Transverse colon (tissue), 4 donors: ENCODE measurements around the gene GOLGA2. TPM values are rescaled to one million over a fixed set of nuclear protein-coding genes. Genes with fewer than 3 reads are reported as not detected.

Experiments used
- DNase-seq: peaks from one replicate; pipeline ENCODE4 v3.0.0-alpha.2; 2019
- H3K27ac ChIP-seq, 4 donors: fragments of 200-600 bp; sonication (generic); 2 replicates each; pipeline ENCODE4 v1.5.1; 2016 to 2018; ENCODE audit warnings: inconsistent platforms in 4 of 4
- H3K27me3 ChIP-seq: fragments of 200-600 bp; sonication (generic); 2 replicates; pipeline ENCODE4 v1.5.1; 2017; ENCODE audit warnings: inconsistent platforms
- H3K36me3 ChIP-seq, 4 donors: fragments of 200-600 bp; sonication (generic); 2 replicates each; pipeline ENCODE4 v1.5.1; 2017 to 2019; ENCODE audit warnings: inconsistent platforms in 4 of 4
- H3K4me1 ChIP-seq, 4 donors: fragments of 200-600 bp; sonication (generic); 2 replicates each; pipeline ENCODE4 v1.5.1; 2017 to 2020; ENCODE audit warnings: inconsistent platforms in 4 of 4
- H3K4me3 ChIP-seq, 4 donors: fragments of 200-600 bp; sonication (generic); 1 replicate in 1 of 4; 2 replicates in 3 of 4; pipeline versions ENCODE4 v1.5.1 to v1.6.1; 2017 to 2019; ENCODE audit warnings: inconsistent platforms in 4 of 4
- H3K9me3 ChIP-seq, 2 donors: fragments of 200-600 bp; sonication (generic); 2 replicates each; pipeline ENCODE4 v1.5.1; 2017 to 2019; ENCODE audit warnings: inconsistent platforms in 2 of 2
- EP300 ChIP-seq: sonication (generic); formaldehyde crosslinking; IDR thresholded peaks from one replicate; pipeline ENCODE4 v1.6.1; 2017; ENCODE audit warnings: antibody characterized with exemption, low read depth
- POLR2A ChIP-seq: fragments of 450-650 bp; IDR thresholded peaks from one replicate; pipeline ENCODE4 v1.6.1; 2016; ENCODE audit warnings: antibody characterized with exemption, mild to moderate bottlenecking, moderate library complexity
- POLR2AphosphoS5 ChIP-seq, 3 donors: sonication (generic); formaldehyde crosslinking; IDR thresholded peaks; one replicate each; pipeline ENCODE4 v1.6.1; 2016; ENCODE audit warnings: antibody characterized with exemption in 3 of 3
- WGBS, 2 donors: methylation state at CpG; one replicate each; pipeline ENCODE4 v1.1.5; 2018; ENCODE audit warnings: low coverage in 1 of 2; 5-methylcytosine and 5-hydroxymethylcytosine counted together
- in situ Hi-C, 4 donors: fragments of 200-750 bp; cut with MboI; loops; one replicate each; pipeline versions ENCODE4 v1.15.0 to v1.15.1; 2017; ENCODE audit warnings: low sequenced_read_pairs in 3 of 4, low pct_ligation_motif_present in 1 of 4, low pct_unique_long_range_greater_than_20kb in 1 of 4
- intact Hi-C: fragments of 100-400 bp; cut with DNase I; formaldehyde crosslinking; loops from one replicate; pipeline ENCODE4 v1.15.1; 2023; ENCODE audit warnings: low total_unique reads
- total RNA-seq, 4 donors: library from RNA; depleted of rRNA; stranded (reverse); fragments of >200 nt; gene quantifications; one replicate each; pipeline ENCODE4 v1.1.0, GENCODE V29; 2016
- TF ChIP-seq, protein P1 (sequence below), 5 experiments: fragments of 200-600 bp in 3 of 5; fragments of 450-650 bp in 2 of 5; sonication (generic) in 3 of 5; IDR thresholded peaks; 1 replicate in 2 of 5; 2 replicates in 3 of 5; pipeline ENCODE4 v1.5.1; 2016 to 2017; ENCODE audit warnings: antibody characterized with exemption in 5 of 5, inconsistent platforms in 3 of 5, mild to moderate bottlenecking in 2 of 5, moderate library complexity in 1 of 5

Gene GOLGA2
- total RNA-seq, 4 donors from 2014 or later: 69.9 to 206 (median 75.5) TPM

- DNase-seq: no peak
- Histone ChIP-seq H3K27me3 (no peaks in the 10 kb centered on the region), H3K27ac (no peak overlapping the region), H3K36me3 (no peaks in the 10 kb centered on the region), H3K4me1 (peaks cover 4 to 12% (median 6%) of the 10 kb centered on the region in 4 donors), H3K9me3 (no peaks in the 10 kb centered on the region), H3K4me3 (no peak overlapping the region)
- in situ Hi-C loops: no loop called here
- intact Hi-C loops: no loop called here
- WGBS, 2 donors: 84 to 91% methylated on average over 4 to 9 of the region's 9 CpGs
- TF ChIP-seq POLR2AphosphoS5 (IDR thresholded peaks at IDR 0.05): no peak
- TF ChIP-seq POLR2A: no peak
- no peak for TF ChIP-seq EP300
- TF ChIP-seq, protein P1, sequence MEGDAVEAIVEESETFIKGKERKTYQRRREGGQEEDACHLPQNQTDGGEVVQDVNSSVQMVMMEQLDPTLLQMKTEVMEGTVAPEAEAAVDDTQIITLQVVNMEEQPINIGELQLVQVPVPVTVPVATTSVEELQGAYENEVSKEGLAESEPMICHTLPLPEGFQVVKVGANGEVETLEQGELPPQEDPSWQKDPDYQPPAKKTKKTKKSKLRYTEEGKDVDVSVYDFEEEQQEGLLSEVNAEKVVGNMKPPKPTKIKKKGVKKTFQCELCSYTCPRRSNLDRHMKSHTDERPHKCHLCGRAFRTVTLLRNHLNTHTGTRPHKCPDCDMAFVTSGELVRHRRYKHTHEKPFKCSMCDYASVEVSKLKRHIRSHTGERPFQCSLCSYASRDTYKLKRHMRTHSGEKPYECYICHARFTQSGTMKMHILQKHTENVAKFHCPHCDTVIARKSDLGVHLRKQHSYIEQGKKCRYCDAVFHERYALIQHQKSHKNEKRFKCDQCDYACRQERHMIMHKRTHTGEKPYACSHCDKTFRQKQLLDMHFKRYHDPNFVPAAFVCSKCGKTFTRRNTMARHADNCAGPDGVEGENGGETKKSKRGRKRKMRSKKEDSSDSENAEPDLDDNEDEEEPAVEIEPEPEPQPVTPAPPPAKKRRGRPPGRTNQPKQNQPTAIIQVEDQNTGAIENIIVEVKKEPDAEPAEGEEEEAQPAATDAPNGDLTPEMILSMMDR (IDR thresholded peaks at IDR 0.05): no peak
These were observed 56.0 kb downstream of the GOLGA2 start for GRCh38 chr9:128219831-128220230.

GRCh38 chr9:128218518-128219389 lies 57.1 kb downstream of the GOLGA2 start:
- TF ChIP-seq POLR2AphosphoS5 (IDR thresholded peaks at IDR 0.05) (peak in 1 of 3 donors; percentile 43), POLR2A (no peak), EP300 (no peak)
- TF ChIP-seq, protein P1 (IDR thresholded peaks at IDR 0.05): peak in 2 of 5 experiments; percentile 39 to 53
- DNase-seq: peak; percentile 98
- H3K36me3 ChIP-seq: no peaks in the 10 kb centered on the region
- peak overlapping the region in 3 of 4 donors; percentile 7 to 50 (median 19) for H3K27ac ChIP-seq
- intact Hi-C loops (no loop called here), in situ Hi-C loops (no loop called here)
- peak overlapping the region in 3 of 4 donors; percentile 15 to 40 (median 28) for H3K4me3 ChIP-seq
- no peaks in the 10 kb centered on the region for H3K27me3 ChIP-seq
- H3K4me1 ChIP-seq: peaks cover 4 to 12% (median 6%) of the 10 kb centered on the region in 4 donors
- no peaks in the 10 kb centered on the region for H3K9me3 ChIP-seq
- 21% methylated on average over 46 of the region's 47 CpGs; no CpG with 5 or more reads in 1 of the 2 donors for WGBS, 2 donors

- DNase-seq: no peak
- Histone ChIP-seq H3K9me3 (no peaks in the 10 kb centered on the region), H3K27me3 (no peaks in the 10 kb centered on the region), H3K27ac (peak overlapping the region in 3 of 4 donors; percentile 7 to 50 (median 19)), H3K36me3 (no peaks in the 10 kb centered on the region), H3K4me3 (peak overlapping the region in 3 of 4 donors; percentile 15 to 40 (median 28)), H3K4me1 (peaks cover 4 to 12% (median 6%) of the 10 kb centered on the region in 4 donors)
- intact Hi-C loops: no loop called here
- TF ChIP-seq POLR2A (no peak), POLR2AphosphoS5 (IDR thresholded peaks at IDR 0.05) (no peak), EP300 (no peak)
- TF ChIP-seq, protein P1 (IDR thresholded peaks at IDR 0.05): no peak
- 68% methylated on average over 11 of the region's 11 CpGs; no CpG with 5 or more reads in 1 of the 2 donors for WGBS, 2 donors
- in situ Hi-C loops: no loop called here
These were observed 57.7 kb downstream of the GOLGA2 start for GRCh38 chr9:128218172-128218517.

- in situ Hi-C loops: no loop called here
- Histone ChIP-seq H3K4me1 (peaks cover 4 to 12% (median 6%) of the 10 kb centered on the region in 4 donors), H3K27me3 (no peaks in the 10 kb centered on the region), H3K36me3 (no peaks in the 10 kb centered on the region), H3K27ac (no peak overlapping the region), H3K9me3 (no peaks in the 10 kb centered on the region), H3K4me3 (no peak overlapping the region)
- DNase-seq: no peak
- intact Hi-C loops: no loop called here
- no peak for TF ChIP-seq POLR2AphosphoS5 (IDR thresholded peaks at IDR 0.05)
- no peak for TF ChIP-seq EP300
- TF ChIP-seq, protein P1 (IDR thresholded peaks at IDR 0.05): no peak
- no peak for TF ChIP-seq POLR2A
- WGBS, 2 donors: 79 to 81% methylated on average over 7 to 16 of the region's 16 CpGs
These were observed 58.8 kb downstream of the GOLGA2 start for GRCh38 chr9:128216781-128217553.
